GM21825 (cell line): ENCODE data around the gene DTL.

Source experiments
- ATAC-seq: cut with Tn5 transposase; IDR thresholded peaks from one replicate; pipeline ENCODE4 v1.9.1; 2021; ENCODE audit warnings: mild to moderate bottlenecking, moderate library complexity; ENCODE audit not compliant: unreplicated experiment

The DTL gene

DNA sequence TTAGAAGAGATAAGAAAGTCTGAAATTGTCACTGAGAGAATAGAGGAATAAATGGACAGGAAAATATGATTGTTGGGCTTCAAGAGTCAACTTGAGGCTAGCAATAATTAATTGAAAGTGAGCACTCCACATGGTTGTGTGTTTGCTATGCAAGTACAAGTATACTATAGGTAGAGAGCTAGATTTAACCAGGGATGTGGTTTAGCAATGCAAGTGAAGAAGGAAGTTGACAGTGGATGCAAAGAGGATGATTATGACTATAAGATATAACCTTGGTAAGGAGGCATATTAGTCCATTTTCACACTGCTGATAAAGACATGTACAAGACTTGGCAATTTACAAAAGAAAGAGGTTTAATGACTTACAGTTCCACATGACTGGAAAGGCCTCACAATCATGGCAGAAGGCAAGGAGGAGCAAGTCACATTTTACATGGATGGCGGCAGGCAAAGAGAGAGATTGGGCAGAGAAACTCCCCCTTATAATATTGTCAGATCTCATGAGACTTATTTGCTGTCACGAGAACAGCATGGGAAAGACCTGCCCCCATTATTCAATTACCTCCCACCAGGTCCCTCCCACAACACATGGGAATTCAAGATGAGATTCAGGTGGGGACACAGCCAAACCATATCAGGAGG is 47.3 kb downstream of the DTL start:
- no peak for ATAC-seq

DNA sequence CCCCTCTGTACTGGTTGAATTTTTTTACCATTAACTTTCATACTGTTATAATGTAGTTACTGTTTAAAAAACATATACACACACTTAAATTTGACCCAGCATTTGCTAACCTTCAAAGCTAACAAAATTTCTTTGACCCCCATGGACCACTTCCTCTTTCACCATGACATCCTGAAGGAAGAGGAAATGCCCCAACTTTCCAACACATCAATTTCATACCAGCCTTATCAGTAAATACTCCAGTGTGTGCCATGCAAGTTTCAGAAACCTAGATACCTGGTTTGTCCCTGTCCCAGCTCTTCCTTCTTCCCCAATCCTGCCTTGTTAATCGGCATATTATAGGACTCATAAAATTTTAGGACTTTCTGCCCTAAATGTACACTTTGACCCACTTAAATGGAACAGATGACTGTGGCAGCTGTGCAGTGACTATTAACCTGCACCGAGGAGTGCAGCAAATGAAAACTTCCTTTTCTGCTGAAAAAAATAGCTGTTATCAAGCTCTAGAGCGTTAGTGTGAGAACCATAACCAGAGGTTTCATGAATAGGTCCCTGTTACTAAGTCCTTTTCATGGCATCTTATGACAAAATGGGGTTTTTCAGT is 54.1 kb downstream of the DTL start:
- ATAC-seq: no peak

DNA sequence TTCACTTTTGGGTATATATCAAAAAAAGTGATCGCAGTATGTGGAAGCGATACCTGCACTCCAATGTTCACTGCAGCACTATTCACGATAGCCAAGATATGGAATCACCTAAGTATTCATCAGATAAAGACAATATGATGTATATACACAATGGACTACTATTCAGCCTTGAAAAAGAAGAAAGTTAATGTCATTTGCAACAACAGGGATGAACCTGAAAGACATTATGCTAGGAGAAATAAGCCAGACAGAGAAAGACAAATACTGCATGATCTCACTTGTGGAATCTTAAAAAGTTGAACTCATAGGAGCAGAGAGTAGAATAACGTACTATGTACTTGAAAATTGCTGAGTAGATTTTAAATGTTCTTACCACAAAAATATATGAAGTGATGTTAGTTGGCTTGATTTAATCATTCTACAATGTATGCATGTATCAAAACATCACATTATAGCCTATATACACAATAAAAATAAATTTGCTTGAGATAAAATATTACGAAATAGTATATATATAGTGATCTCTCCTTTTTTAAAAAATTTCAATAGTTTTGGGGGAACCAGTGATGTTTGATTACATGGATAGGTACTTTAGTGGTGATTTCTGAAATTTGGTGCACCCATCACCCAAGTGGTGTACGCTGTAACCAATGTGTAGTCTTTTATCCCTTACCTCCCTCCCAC is 56.0 kb downstream of the DTL start:
- no peak for ATAC-seq

DNA sequence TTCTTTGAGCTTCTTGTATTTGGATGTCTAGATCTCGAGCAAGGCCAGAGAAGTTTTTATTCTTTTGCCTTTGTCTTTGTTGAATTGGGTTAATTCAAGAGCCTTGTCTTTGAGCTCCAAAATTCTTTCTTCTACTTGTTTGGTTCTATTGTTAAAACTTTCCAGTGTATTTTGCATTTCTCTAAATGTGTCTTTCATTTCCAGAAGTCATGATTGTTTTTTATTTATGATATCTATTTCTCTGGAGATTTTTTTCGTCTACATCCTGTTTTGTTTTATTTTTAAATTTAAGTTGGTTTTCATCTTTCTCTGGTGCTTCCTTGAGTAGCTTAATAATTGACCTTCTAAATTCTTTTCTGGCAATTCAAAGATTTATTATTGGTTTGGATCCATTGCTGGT is 61.8 kb downstream of the DTL start:
- no peak for ATAC-seq

DNA sequence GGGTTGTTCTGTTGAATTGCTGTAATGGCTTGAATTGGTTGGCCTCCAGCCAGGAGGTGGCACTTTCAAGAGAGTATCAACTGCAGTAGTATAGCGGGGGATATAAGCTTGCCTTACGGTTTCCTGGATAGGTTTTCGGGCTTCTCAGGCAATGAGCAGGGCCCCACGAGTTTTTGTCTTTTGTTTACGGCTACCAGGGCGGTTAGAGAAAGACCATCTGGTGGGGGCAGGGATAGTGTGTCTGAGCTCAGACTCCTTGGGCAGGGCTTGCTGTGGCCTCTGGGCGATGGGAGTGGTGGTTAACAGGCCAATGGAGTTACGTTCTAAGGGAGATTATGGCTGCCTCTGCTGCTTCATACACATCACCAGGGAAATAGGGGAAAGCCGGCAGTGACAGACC is 62.8 kb downstream of the DTL start:
- no peak for ATAC-seq

DNA sequence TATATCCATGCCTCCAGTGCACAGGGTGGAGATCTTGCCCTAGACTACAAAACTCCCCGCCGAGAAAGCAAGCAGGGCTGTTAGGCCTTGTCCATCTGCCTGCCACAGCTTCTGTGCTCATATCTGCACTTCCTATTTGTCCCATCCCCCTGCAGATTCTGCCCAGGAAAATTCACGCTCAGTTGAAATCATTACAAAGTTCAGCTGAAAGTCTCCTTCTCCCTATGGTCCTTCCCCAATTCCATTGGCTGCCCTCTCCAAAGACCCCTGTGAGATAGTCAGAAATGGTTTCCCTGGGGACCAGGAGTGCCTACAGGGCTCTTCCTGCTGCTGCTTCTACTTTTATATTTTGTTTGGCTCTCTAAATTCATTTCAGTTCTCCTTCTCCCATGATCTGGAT is 63.2 kb downstream of the DTL start:
- no peak for ATAC-seq

DNA sequence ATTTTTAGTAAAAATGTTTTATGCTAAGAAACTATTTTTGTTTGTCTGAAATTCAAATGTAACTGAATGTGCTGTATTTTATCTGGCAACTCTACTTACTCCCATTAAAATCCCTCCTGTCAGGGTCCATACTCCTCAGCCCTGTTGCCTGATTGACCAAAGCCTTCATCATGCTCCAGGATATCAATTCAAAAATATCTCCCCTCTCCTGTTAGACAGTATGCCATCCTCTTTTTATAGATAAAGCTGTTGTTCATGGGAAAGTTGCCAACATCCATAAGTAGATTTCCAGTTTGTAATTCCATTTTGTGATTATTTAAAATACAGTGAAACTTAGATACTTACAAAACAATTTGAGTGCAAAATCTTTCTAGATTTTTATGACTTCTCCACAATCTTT is 65.7 kb downstream of the DTL start:
- ATAC-seq: no peak

DNA sequence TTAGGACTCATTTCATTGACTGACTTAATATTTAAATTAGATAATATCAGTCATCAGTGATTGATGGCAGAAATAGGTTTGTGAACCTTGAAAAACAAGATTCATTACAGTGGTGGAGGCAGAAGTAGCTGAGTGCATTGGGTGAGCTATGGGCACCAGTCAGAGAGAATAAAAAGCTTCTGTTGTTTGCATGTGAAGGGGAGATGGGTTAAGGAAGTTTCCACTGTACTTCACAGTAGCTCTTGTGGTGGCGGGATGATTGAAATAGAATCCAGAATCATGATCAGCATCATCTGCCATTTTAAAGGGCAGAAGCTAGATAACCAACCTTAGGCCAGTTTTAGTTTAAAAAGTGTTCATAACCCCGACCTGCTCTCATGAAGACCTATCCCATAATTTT is 66.2 kb downstream of the DTL start:
- ATAC-seq: no peak

DNA sequence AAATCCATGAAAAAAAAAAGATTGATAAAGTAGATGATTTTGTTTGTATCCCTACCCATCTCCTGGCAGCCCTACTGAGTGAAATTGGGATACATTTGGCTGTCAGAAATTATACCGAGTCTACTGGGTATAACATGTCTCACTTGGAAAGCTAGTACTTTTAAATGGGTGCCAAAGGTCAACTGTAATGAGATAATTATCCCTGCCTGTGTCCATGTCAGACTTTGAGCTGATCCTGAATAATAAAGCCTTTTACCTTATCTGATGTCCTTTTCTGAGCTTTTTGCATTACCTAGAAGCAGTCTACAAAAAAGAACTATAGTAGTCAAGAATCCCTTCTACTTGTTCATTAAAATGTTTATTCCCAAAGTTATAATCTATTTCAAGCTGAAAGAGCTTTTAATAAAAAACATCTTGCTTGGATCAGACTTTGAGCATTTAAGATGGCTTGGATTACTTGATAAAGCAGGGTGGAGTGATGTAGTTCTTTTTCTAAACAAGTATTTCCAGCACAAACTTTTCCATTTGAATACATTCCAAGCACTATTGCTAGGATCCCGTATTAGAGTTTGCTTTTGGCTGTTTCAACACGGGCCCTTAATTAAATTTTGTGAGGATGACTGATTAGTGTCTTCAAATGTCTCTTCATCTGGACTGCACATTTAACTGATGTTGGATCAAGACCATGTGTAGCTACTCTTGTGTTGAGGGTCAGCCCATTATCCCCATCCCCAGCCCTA is 69.2 kb downstream of the DTL start:
- no peak for ATAC-seq

DNA sequence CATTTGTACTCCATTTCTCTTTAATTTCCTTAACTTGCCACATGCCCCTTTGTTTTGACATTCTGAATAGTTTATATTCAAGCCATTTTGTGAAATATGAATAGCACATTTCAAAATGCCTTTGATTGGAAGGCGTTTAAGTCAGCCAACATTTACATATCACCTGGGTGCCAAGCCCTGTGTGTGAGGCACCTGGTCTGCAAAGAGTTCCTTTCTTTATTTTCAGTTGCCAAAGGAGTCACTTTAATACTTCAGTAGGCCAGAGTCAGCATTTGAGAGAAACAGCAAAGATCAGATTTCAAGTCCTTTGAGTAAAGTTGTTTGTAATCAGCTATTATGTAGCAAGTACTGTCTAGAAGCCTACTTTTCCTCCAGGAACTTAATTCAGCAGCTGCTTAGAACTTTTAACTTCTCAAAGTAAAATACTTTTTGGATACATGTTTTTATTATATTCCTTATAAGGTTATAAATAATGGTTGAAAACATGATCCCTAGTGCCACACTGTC is 70.8 kb downstream of the DTL start:
- ATAC-seq: no peak

DNA sequence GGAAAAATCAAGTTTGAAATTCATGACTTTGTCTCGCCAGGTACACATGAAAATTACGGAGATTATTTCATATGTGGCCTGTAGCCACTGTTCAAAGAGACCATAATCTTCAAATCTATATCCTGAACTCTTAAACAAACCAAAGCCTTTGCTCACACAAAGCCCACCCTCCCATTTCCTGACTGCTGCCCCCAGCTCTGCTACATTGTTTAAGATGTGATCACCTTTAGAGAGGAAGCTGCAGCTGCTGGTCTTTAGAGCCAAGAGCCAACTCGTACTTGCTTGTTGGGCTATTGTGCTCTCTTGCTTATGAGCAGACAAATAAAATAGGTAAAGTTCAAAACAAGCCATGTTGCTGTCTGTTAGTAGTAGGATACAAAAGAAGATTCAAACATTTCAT is 71.9 kb downstream of the DTL start:
- ATAC-seq: no peak

DNA sequence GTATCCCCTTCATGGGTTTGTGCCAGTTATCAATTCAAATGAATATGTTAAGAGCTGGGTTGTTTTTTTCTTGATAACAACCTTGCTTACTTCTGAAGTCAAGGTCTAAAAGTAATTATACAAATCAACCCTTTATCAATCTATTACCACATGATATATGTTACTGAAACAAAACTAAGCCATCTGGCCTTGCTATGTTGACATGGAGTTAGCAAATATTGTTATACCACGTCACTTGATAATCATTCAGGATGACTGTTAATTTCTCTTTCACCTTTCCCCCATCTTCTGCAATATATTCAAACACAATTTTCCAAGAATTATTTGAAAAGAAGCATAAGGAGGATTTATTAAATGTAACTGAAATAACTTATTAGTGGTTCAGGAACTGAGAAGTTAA is 72.6 kb downstream of the DTL start:
- ATAC-seq: no peak

DNA sequence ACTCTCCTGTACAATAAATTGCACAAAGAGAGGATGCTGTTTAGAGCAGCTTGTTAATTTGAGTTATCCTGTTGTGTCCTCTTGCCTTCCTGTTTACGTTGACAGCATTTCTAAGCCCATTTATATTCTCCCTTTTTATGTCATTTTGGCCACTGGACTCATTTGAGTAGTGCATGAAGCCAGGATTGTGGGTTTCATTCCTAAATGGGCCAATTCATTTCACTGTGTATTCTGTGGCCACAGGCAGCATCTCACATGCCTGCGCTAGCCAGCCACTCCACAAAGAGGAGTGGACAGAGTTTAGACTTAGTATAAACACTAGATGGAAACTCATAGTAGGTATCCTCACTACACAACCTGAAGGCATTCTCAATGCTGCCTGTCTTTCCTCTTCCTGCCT is 73.4 kb downstream of the DTL start:
- no peak for ATAC-seq

DNA sequence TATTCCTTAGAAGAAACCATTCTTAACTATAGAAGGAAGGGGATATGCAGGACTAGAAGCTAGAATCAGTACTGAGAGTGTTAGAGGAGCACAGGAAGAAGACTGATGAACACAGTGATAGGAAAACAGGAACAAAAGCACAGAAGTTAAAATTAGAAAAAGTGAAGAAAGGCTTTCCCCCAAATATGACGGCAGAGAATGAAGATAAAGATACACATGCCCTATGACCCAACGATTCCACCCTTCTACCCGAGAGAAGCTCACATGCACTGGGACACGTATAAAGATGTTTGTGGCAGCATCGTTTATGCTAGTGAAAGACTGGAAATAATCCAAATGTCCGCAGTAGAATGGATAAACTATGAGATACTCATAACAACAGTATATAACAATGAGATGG is 74.2 kb downstream of the DTL start:
- ATAC-seq: no peak

DNA sequence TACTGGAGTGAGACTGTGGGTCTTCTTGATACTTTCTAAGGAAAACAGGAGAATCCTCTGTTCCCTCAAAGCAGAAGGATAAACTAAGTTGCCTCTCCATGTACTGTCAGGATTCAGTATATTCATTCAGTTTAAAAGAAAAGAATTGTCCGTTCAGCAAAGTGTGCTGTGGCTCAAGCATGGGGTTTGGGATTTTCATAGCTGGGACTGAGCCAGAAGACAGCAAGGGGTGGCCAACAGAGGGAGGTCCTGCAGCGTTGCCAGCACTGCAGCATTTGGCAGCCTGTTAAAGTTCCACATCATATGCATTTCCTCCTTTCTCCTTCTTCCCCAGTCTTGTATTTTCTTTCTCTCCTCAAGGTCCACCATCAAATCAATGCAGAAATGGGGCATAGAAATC is 75.1 kb downstream of the DTL start:
- ATAC-seq: no peak

DNA sequence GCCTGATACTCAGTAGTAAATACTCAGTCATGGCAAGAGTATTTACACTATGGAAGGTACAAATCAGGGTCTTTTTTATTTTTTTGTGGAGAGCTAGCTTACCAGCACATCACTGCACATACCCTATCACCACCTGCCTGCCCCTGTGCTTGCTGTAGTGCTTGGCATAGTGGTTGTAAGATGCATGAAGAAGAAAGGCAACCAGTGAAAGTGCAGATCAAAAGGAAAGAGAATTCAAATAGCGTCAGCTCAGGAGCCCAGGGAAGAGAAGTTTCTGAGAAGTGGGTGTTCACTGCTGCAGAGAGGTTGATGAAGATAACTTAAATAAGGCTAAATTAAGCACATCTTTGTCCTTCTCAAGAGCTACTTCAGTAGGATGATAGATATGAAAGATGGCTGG is 76.0 kb downstream of the DTL start:
- no peak for ATAC-seq

DNA sequence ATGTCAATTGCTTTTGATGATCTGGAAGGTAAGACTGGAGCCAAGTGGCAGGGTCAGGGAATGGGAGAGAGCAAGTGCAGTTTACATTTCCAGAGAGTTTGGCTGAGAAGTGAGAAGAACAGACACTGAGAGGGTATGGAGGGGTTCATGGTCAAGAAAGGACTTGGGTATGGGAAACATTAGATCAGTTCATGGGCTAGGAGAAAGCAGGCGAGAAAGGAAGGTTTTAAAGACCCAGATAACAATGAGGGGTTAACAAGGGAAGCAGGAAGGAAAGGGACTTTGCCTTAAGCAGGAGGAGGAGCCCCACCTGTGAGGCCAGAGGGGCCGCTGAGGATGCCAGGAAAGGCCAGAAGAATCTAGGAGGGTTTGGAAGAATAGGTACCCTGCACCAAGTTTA is 78.2 kb downstream of the DTL start:
- no peak for ATAC-seq

DNA sequence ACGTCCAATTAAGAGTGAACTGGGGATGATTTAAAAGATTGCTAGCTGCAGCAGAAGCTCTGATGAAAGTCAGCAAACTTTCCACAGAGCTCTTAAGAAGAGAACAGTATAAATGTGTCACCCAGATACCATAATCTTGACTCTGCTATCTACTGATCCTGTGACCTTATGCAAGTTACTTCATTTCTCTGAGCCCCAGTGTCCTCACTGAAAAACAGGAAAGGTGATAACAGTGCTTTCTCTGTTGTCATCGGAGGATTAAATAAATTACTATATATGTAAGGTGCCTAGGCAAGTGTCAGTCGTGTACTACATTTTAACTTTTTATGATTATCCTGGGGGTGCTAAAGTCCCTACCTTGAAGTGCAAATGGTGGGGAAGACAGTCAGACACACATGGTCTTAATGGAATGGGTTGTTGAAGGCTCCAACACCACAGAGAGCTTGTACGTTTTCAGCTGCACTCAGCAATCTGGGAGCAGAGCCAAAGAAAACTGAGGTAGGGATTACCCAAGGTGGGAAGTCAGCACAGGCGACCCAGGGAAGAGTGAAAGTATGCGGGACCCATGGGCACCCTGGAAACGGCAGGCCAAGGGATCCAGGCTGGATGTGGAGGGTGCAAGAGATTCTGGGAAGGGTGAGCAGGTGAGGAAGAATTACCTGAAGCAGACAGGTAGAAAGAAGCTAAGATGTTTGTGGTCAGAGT is 82.8 kb downstream of the DTL start:
- ATAC-seq: no peak

DNA sequence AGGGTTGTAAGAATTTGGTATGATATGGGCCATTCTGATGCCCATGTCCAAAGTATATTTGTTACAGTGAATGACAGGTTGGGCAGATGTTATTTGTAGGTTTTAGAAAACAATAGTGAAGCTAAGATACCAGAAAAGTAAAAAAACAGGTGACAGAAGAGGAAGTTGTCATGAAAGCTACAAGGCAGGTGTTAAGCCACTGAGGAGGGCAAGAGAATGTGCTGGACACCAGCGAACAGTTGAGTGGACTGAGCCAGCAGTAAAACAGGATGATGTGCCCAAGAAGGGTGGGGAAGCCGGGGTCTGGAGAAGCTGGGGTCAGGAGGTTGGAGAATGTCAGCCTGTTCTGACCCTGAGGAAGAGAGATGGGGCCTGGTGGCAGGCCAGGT is 83.3 kb downstream of the DTL start:
- no peak for ATAC-seq

DNA sequence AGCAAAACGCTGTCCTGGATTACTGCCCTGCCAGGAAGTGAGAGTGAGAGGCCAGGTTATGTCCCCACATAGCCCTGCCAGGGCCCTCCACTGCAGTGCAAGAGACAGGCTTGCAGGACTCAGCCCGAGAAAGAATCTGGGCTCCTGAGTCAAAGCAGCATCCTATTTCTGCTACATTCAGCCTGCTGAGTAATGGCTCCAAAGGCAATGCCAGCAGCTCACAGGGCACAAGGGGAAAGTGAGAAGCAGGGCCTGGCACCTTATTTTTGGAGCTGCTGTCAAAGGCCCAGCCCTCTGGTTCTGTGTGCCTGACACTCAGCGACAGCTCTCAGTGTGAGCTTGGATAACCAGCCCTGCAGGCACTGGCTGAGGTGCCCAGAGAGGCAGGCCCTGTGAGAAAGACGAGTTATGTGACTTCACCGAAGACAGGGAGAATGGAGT is 83.9 kb downstream of the DTL start:
- ATAC-seq: no peak

DNA sequence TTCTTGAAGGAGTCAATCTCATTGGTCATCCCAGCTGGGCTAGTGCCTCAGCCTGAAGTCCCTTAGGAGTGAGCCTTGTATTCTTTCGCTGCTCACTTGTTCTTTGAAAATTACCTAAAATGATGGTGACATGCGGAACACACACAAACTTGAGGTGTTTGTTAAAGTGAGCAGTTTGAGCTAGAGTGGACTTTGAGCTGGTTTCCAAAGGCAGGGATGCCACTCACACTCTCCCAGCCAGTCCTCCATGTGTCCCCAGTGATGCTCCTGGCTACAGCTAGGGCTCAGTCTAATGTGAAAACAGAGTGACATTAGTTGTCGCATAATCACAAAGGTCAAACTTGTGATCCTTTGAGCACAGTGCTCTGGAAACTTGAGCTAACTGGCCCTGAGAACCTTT is 84.3 kb downstream of the DTL start:
- ATAC-seq: no peak
